ENCODE measurements around the gene FAM20A.
A peak's percentile ranks its signal among the peaks of the same experiment; 100 is the strongest.
"Not testable (repeated sequence)": the region's sequence is repeated elsewhere in the genome, so short reads cannot be mapped to it uniquely, and the experiment has no call there.

The FAM20A gene

DNA sequence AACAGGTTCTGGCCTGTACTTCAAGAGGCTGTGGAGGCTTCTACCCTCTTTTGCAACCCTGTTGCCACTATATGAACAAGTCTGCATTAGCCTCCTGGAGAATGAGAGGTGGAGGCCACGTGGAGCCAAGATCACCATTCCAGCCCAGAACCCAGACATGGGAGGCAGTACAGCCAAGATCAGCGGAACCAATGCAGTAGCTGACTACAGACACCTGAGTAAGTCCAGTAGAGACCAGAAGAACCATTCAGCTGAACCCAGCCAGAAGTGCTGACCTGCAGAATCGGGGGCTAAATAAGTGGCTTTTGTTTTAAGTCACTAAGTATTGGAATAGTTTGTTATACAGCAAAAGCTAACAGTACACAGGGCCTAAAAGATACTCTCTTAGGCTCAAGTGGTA is 12.1 kb downstream of the FAM20A start:
- no peak for DNase-seq (ENCODE audit: low spot score)

- DNase-seq (ENCODE audit: low spot score), result no peak
These were observed 12.8 kb downstream of the FAM20A start for GRCh38 chr17:68588362-68588761.

DNA sequence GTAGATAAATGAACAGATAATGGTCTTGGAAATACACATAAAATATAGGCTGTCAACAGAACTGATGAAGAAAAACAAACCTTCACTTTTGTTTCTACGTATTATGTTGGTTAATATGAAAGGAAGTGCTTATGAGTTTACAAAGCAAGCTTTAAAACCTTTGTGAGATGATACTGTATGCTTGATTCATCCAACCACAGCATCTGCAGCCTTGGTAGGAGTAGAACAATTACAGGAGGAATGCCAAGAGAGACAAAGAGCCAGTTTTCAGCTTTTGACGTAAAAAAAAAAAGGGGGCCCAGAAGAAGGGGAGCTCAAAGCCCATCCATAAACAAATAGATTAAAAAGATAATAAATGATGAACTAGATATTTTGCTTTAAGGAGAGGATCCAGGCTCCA is 13.3 kb downstream of the FAM20A start:
- DNase-seq (ENCODE audit: low spot score), result no peak

DNA sequence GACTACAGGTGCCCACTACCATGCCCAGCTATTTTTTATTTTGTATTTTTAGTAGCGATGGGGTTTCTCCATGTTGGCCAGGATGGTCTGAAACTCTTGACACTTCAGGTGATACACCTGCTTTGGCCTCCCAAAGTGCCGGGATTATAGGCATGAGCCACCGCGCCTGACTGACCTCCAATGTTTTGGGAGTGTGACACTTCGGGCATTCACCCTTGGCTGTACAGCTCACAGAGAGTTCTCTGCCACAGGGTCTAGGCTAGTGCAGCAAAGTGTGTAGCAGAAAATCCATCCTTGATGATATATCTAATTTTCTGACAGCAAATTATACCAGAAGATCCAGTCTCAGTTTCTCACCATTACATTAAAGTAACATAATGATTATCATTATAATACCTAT is 14.1 kb downstream of the FAM20A start:
- no peak for DNase-seq (ENCODE audit: low spot score)

- DNase-seq (ENCODE audit: low spot score), result no peak
These were observed 15.5 kb downstream of the FAM20A start for GRCh38 chr17:68585643-68586042.

GRCh38 chr17:68584581-68585303 is 16.4 kb downstream of the FAM20A start:
- no peak for DNase-seq (ENCODE audit: low spot score)

- DNase-seq (ENCODE audit: low spot score), result not testable (repeated sequence)
These were observed 18.3 kb downstream of the FAM20A start for GRCh38 chr17:68582867-68583266.

DNA sequence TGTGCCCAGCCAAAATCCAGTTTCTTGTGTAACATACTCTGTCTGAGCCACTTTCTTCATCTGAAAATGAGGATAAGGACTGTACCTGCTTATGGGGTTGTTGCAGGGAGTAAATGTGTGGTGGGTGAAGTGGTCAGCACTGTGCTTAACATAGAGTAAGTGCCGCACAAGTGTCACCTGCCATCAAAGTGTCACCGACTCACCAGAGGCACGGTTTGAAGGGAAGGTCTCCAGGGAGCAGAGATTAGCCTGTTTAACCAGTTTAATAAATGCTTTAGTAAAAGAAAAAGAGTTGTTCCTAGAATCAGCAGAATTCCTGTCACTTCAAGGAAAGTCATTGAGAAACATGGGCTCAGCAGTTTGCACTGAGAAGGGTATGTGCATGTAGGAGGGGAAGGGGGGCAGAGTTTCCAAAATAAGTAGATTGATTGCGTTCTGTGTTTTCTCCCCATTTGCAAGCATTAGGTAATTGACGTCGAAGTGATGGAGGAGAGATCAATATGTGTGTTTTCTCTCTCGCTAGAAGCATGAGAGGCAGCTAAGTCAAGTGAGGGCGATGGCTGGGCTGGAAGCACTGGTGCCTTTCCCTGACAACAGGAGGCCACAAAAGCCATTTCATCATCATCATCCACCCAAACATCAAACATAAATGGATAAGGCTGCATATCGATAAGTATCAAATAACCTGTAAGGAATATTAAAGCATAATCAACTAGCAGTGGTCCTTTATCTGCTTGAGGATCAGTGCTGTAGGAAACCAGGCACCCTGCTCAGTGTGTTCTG is 19.1 kb downstream of the FAM20A start:
- peak; percentile 40 for DNase-seq (ENCODE audit: low spot score)

GRCh38 chr17:68580236-68580770 is 20.9 kb downstream of the FAM20A start:
- no peak for DNase-seq (ENCODE audit: low spot score)

GRCh38 chr17:68579194-68579927 is 21.8 kb downstream of the FAM20A start:
- no peak for DNase-seq (ENCODE audit: low spot score)

DNA sequence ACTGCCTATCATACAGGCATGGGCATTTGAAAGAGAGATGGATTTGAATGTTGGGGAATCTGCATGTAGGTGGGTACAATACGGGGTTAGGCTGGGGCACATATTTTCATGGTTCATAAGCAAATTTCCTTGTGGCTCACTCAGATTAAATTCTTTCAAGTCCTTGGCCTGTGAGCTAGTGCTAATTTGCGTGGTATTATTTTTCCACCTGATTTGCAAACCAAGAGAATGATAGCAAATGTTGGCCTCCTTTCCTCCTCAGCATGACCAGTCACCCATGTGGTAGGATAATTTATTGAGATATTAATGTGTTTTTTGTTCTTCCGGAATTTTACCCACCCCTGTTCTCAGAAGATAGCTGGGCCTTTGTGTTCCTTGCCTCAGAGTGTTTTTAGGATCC is 22.9 kb downstream of the FAM20A start:
- DNase-seq (ENCODE audit: low spot score), result no peak

DNA sequence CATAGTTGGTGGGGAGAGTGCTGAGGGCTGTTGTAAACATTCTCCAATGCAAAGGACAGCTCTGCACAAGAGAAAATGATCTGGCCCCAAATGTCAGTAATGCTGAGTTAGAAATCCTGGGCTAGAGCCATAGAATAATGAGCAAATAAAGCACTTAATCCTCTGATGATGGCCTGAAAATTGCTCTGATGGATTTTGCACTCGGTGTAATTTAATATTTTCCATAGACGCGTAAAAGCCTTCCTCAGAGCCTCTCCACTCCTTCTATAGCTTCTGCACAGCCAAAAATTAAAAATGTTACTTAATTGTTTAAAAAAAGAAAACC is 23.7 kb downstream of the FAM20A start:
- no peak for DNase-seq (ENCODE audit: low spot score)

GRCh38 chr17:68576811-68577496 is 24.2 kb downstream of the FAM20A start:
- no peak for DNase-seq (ENCODE audit: low spot score)

GRCh38 chr17:68576137-68576536 is 25.0 kb downstream of the FAM20A start:
- DNase-seq (ENCODE audit: low spot score), result no peak

DNA sequence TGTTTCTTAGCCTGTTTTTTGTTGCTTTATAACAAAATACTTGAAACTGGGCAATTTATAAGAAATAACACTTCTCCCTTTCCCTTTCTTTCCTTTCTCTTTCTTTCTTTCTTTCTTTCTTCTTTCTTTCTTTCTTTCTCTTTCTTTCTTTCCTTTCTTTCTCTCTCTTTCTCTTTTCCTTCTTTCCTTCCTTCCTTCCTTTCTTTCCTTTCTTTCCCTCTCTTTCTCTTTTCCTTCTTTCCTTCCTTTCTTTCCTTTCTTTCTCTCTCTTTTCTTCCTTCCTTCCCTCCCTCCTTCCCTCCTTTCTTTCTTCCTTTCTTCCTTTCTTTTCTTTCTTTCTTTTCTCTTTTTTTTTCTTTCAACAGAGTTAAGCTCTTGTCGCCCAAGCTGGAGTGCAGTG is 27.8 kb downstream of the FAM20A start:
- DNase-seq (ENCODE audit: low spot score), result no peak

- no peak for DNase-seq (ENCODE audit: low spot score)
These were observed 28.9 kb downstream of the FAM20A start for GRCh38 chr17:68572138-68572842.

GRCh38 chr17:68570526-68570925 is 30.6 kb downstream of the FAM20A start:
- DNase-seq (ENCODE audit: low spot score), result no peak

GRCh38 chr17:68569346-68569745 is 31.8 kb downstream of the FAM20A start:
- no peak for DNase-seq (ENCODE audit: low spot score)

DNA sequence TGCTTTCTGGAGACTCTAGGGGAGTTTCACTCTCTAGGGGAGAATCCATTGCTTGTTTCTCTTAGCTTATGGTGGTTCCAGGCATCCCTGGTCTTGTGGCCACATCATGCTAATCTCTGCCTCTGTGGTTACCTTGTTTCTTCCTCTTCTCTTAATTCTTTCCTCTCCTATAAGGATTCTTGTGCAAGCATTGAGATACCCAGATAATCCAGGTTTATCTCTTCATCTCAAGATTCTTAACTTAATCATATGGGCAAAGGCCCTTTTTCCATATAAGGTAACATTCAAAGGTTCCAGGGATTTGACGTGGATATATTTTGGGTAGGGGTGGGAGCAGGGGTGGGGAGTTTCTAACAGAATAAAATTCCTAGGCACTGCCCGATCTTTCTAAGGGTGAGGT is 32.6 kb downstream of the FAM20A start:
- no peak for DNase-seq (ENCODE audit: low spot score)

GRCh38 chr17:68567581-68567980 is 33.6 kb downstream of the FAM20A start:
- DNase-seq (ENCODE audit: low spot score), result no peak

DNA sequence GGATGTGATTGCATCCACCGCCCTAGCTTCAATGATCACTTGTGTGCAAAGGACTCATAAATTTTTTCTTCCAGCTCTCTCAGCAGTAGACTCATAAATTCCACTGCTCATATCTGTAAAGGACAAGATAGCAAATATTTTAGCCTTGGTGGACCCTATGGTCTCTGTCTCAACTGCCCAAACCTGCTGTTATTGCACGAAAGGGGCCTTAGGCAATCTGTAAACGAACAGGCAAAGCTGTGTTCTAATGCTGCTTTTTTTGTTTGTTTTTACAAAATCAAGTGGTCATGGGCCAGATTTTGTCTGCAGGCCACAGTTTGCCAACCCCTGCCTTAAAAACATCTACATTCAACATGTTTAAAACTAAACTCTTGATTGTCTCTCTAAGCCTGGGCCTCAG is 34.1 kb downstream of the FAM20A start:
- DNase-seq (ENCODE audit: low spot score), result no peak

Data from SK-N-DZ (cell line).